Measurements from ENCODE around the gene MLIP. TPM values are rescaled to one million over a fixed set of nuclear protein-coding genes. Genes with fewer than 3 reads are reported as not detected.
A peak's percentile ranks its signal among the peaks of the same experiment; 100 is the strongest.

MLIP gene
- 0.65 TPM in 1 of 2 replicates, not detected in the other for total RNA-seq
- long read RNA-seq, partial matches to known transcripts = 0 of 2 reads
- long read RNA-seq, other reads (novel, unspliced or antisense) = 2 of 2 reads

GRCh38 chr6:54111341-54112045, at the start of gene MLIP:
Gene MLIP, plus strand, starts transcription at chr6:54111443. Its CDS starts 37 bp downstream, at chr6:54111480.
- Mint-ChIP-seq H3K9me3 (ENCODE audit: unreplicated experiment) (peaks cover 1% of the 10 kb centered on the region), H3K36me3 (ENCODE audit: unreplicated experiment) (no peaks in the 10 kb centered on the region), H3K27me3 (ENCODE audit: unreplicated experiment) (no peaks in the 10 kb centered on the region), H3K4me3 (ENCODE audit: unreplicated experiment) (no peak within 1 kb of the TSS), H3K4me1 (ENCODE audit: unreplicated experiment) (peaks cover 29% of the 10 kb centered on the region), H3K27ac (ENCODE audit: unreplicated experiment) (peak within 1 kb of the TSS; percentile 5)
- no peak for DNase-seq (ENCODE audit: extremely low spot score, unreplicated experiment)
- no peak for TF ChIP-seq CTCF (IDR thresholded peaks at IDR 0.05)

GRCh38 chr6:54063228-54063539, 48.1 kb upstream of the MLIP start:
- H3K36me3 Mint-ChIP-seq (ENCODE audit: unreplicated experiment) = no peaks in the 10 kb centered on the region
- no peak for TF ChIP-seq CTCF (IDR thresholded peaks at IDR 0.05)
- peak overlapping the region; percentile 77 for H3K27ac Mint-ChIP-seq (ENCODE audit: unreplicated experiment)
- H3K4me1 Mint-ChIP-seq (ENCODE audit: unreplicated experiment) = peaks cover 18% of the 10 kb centered on the region
- H3K27me3 Mint-ChIP-seq (ENCODE audit: unreplicated experiment) = no peaks in the 10 kb centered on the region
- no peaks in the 10 kb centered on the region for H3K9me3 Mint-ChIP-seq (ENCODE audit: unreplicated experiment)
- H3K4me3 Mint-ChIP-seq (ENCODE audit: unreplicated experiment) = peak overlapping the region; percentile 66
- DNase-seq (ENCODE audit: extremely low spot score, unreplicated experiment) = no peak

- Mint-ChIP-seq H3K27me3 (ENCODE audit: unreplicated experiment) (no peaks in the 10 kb centered on the region), H3K4me3 (ENCODE audit: unreplicated experiment) (no peak overlapping the region), H3K9me3 (ENCODE audit: unreplicated experiment) (no peaks in the 10 kb centered on the region), H3K36me3 (ENCODE audit: unreplicated experiment) (no peaks in the 10 kb centered on the region), H3K27ac (ENCODE audit: unreplicated experiment) (no peak overlapping the region), H3K4me1 (ENCODE audit: unreplicated experiment) (peaks cover 22% of the 10 kb centered on the region)
- no peak for DNase-seq (ENCODE audit: extremely low spot score, unreplicated experiment)
- no peak for TF ChIP-seq CTCF (IDR thresholded peaks at IDR 0.05)
Measured at GRCh38 chr6:54068694-54069093, 42.5 kb upstream of the MLIP start.

- no peaks in the 10 kb centered on the region for H3K9me3 Mint-ChIP-seq (ENCODE audit: unreplicated experiment)
- peaks cover 22% of the 10 kb centered on the region for H3K4me1 Mint-ChIP-seq (ENCODE audit: unreplicated experiment)
- no peaks in the 10 kb centered on the region for H3K36me3 Mint-ChIP-seq (ENCODE audit: unreplicated experiment)
- no peak for TF ChIP-seq CTCF (IDR thresholded peaks at IDR 0.05)
- no peak for DNase-seq (ENCODE audit: extremely low spot score, unreplicated experiment)
- peak overlapping the region; percentile 52 for H3K4me3 Mint-ChIP-seq (ENCODE audit: unreplicated experiment)
- no peaks in the 10 kb centered on the region for H3K27me3 Mint-ChIP-seq (ENCODE audit: unreplicated experiment)
- H3K27ac Mint-ChIP-seq (ENCODE audit: unreplicated experiment) = peak overlapping the region; percentile 79
Measured at GRCh38 chr6:54070025-54070424, 41.2 kb upstream of the MLIP start.

- H3K4me1 Mint-ChIP-seq (ENCODE audit: unreplicated experiment) = peaks cover 25% of the 10 kb centered on the region
- H3K27ac Mint-ChIP-seq (ENCODE audit: unreplicated experiment) = no peak overlapping the region
- no peak for TF ChIP-seq CTCF (IDR thresholded peaks at IDR 0.05)
- H3K4me3 Mint-ChIP-seq (ENCODE audit: unreplicated experiment) = no peak overlapping the region
- H3K36me3 Mint-ChIP-seq (ENCODE audit: unreplicated experiment) = no peaks in the 10 kb centered on the region
- DNase-seq (ENCODE audit: extremely low spot score, unreplicated experiment) = no peak
- no peaks in the 10 kb centered on the region for H3K27me3 Mint-ChIP-seq (ENCODE audit: unreplicated experiment)
- no peaks in the 10 kb centered on the region for H3K9me3 Mint-ChIP-seq (ENCODE audit: unreplicated experiment)
Measured at GRCh38 chr6:54071821-54072340, 39.4 kb upstream of the MLIP start.
